ENCODE data around the gene MAGI2. TPM values are rescaled to one million over a fixed set of nuclear protein-coding genes. Genes with fewer than 3 reads are reported as not detected.

MAGI2 gene
- total RNA-seq, 2 donors from 2014 or later, result 10.3 to 19.2 TPM

DNA sequence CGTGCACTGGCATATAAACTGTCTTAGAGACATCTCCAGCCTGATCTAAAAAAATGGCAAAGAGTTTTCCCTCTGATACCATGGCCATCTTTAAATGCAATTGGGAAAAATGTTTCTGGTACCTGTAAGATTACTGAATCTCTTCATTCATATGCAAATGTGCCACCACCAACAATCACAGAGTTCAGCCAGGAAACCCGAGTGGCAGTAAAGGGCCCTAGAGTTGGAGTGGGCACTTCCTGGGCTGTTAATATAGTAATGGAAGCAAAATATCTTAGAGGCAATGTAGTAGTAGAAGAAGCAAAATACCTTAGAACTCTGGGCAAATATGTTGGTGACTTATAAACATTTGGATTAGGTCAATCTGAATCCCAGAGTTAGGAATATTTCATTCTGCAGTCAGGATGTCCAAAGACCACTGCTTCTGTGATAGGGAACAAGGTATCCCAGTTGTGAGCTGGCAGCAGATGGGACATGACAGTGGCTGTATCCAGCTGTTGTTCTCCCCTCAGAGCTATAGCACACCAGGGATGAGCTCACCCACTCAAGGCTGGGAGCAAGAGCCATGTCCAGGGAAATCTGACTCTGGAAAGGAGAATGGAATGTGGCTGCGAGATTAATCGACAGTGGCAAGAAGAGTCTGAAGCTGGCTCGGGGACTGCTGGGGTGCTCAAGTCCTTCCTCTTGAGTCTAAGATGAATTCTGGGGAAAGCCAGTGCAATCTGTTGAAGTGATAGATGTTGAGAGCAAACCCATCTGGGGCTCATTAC is 1322.8 kb downstream of the MAGI2 start:
- Mint-ChIP-seq H3K27me3 (ENCODE audit: insufficient read depth) (no peaks in the 10 kb centered on the region), H3K9me3 (no peaks in the 10 kb centered on the region), H3K36me3 (ENCODE audit: low read depth) (peaks cover 3% of the 10 kb centered on the region), H3K27ac (no peak overlapping the region), H3K4me1 (peaks cover 2% of the 10 kb centered on the region), H3K4me3 (no peak overlapping the region)
- H3K27ac ChIP-seq (ENCODE audit: low read depth, low read length), result no peak overlapping the region
- no peaks in the 10 kb centered on the region for H3K9me3 ChIP-seq (ENCODE audit: control insufficient read depth, low read length)
- H3K4me3 ChIP-seq (ENCODE audit: low read length), result no peak overlapping the region
- H3K27me3 ChIP-seq (ENCODE audit: control insufficient read depth, insufficient read depth, low read length, poor library complexity, severe bottlenecking), result no peaks in the 10 kb centered on the region
- peaks cover 4% of the 10 kb centered on the region for H3K4me1 ChIP-seq (ENCODE audit: control insufficient read depth, insufficient read depth, low read length)
- no peaks in the 10 kb centered on the region for H3K36me3 ChIP-seq (ENCODE audit: control insufficient read depth, insufficient read depth, low read length)
- H3K9ac ChIP-seq (ENCODE audit: extremely low read depth, low read length, poor library complexity, severe bottlenecking), result no peak overlapping the region
- 69 to 74% methylated on average over 4 to 5 of the region's 5 CpGs for WGBS, 2 experiments (ENCODE audit: insufficient coverage in 1 of 2, insufficient read length in 1 of 2)
- TF ChIP-seq, protein P1, sequence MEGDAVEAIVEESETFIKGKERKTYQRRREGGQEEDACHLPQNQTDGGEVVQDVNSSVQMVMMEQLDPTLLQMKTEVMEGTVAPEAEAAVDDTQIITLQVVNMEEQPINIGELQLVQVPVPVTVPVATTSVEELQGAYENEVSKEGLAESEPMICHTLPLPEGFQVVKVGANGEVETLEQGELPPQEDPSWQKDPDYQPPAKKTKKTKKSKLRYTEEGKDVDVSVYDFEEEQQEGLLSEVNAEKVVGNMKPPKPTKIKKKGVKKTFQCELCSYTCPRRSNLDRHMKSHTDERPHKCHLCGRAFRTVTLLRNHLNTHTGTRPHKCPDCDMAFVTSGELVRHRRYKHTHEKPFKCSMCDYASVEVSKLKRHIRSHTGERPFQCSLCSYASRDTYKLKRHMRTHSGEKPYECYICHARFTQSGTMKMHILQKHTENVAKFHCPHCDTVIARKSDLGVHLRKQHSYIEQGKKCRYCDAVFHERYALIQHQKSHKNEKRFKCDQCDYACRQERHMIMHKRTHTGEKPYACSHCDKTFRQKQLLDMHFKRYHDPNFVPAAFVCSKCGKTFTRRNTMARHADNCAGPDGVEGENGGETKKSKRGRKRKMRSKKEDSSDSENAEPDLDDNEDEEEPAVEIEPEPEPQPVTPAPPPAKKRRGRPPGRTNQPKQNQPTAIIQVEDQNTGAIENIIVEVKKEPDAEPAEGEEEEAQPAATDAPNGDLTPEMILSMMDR (conservative IDR thresholded peaks at IDR 0.05), result no peak
- no peak for DNase-seq

DNA sequence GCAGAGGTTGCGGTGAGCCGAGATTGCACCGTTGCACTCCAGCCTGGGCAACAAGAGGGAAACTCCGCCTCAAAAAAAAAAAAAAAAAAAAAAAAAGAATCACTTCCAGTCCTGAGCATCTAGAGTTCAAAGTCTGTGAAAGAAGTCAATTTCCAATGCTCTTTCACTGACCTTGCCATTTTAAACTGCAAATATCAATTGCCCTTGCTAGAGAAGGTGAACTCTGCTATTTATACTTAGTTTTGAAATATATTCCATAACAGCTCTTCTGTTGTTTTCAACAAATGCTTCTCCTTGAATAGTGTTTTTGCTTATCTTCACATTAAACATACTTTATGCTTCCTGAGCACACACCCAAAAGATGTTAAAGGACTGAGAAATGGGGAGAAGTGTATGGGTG is 1323.6 kb downstream of the MAGI2 start:
- 94% methylated on average over 4 of the region's 4 CpGs; no CpG with 5 or more reads in 1 of the 2 experiments for WGBS, 2 experiments (ENCODE audit: insufficient coverage in 1 of 2, insufficient read length in 1 of 2)
- Histone ChIP-seq H3K27me3 (ENCODE audit: control insufficient read depth, insufficient read depth, low read length, poor library complexity, severe bottlenecking) (no peaks in the 10 kb centered on the region), H3K4me1 (ENCODE audit: control insufficient read depth, insufficient read depth, low read length) (peaks cover 4% of the 10 kb centered on the region), H3K9ac (ENCODE audit: extremely low read depth, low read length, poor library complexity, severe bottlenecking) (no peak overlapping the region), H3K9me3 (ENCODE audit: control insufficient read depth, low read length) (no peaks in the 10 kb centered on the region), H3K4me3 (ENCODE audit: low read length) (no peak overlapping the region), H3K27ac (ENCODE audit: low read depth, low read length) (no peak overlapping the region), H3K36me3 (ENCODE audit: control insufficient read depth, insufficient read depth, low read length) (no peaks in the 10 kb centered on the region)
- no peaks in the 10 kb centered on the region for H3K9me3 Mint-ChIP-seq
- H3K4me1 Mint-ChIP-seq, result peaks cover 2% of the 10 kb centered on the region
- H3K36me3 Mint-ChIP-seq (ENCODE audit: low read depth), result peaks cover 8% of the 10 kb centered on the region
- H3K27ac Mint-ChIP-seq, result no peak overlapping the region
- TF ChIP-seq, protein P1 (conservative IDR thresholded peaks at IDR 0.05), result no peak
- no peak overlapping the region for H3K4me3 Mint-ChIP-seq
- H3K27me3 Mint-ChIP-seq (ENCODE audit: insufficient read depth), result no peaks in the 10 kb centered on the region
- no peak for DNase-seq

- no peak for DNase-seq
- no peaks in the 10 kb centered on the region for H3K27me3 Mint-ChIP-seq (ENCODE audit: insufficient read depth)
- no peak overlapping the region for H3K4me3 ChIP-seq (ENCODE audit: low read length)
- no peaks in the 10 kb centered on the region for H3K9me3 ChIP-seq (ENCODE audit: control insufficient read depth, low read length)
- peaks cover 2% of the 10 kb centered on the region for H3K4me1 Mint-ChIP-seq
- H3K27me3 ChIP-seq (ENCODE audit: control insufficient read depth, insufficient read depth, low read length, poor library complexity, severe bottlenecking), result no peaks in the 10 kb centered on the region
- H3K36me3 ChIP-seq (ENCODE audit: control insufficient read depth, insufficient read depth, low read length), result no peaks in the 10 kb centered on the region
- 74% methylated on average over 7 of the region's 7 CpGs; no CpG with 5 or more reads in 1 of the 2 experiments for WGBS, 2 experiments (ENCODE audit: insufficient coverage in 1 of 2, insufficient read length in 1 of 2)
- H3K9ac ChIP-seq (ENCODE audit: extremely low read depth, low read length, poor library complexity, severe bottlenecking), result no peak overlapping the region
- H3K27ac ChIP-seq (ENCODE audit: low read depth, low read length), result no peak overlapping the region
- H3K36me3 Mint-ChIP-seq (ENCODE audit: low read depth), result peaks cover 4% of the 10 kb centered on the region
- H3K27ac Mint-ChIP-seq, result no peak overlapping the region
- no peak overlapping the region for H3K4me3 Mint-ChIP-seq
- no peaks in the 10 kb centered on the region for H3K4me1 ChIP-seq (ENCODE audit: control insufficient read depth, insufficient read depth, low read length)
- TF ChIP-seq, protein P1 (conservative IDR thresholded peaks at IDR 0.05), result no peak
- no peaks in the 10 kb centered on the region for H3K9me3 Mint-ChIP-seq
Observed at GRCh38 chr7:78127009-78127408, 1326.5 kb downstream of the MAGI2 start.
